NCI-H748 (cell line): ENCODE data around the gene SORL1-AS1.
"Not testable (repeated sequence)": the region's sequence is repeated elsewhere in the genome, so short reads cannot be mapped to it uniquely, and the experiment has no call there.

Experiments
- DNase-seq: peaks from one replicate; lab custom pipeline; 2025; ENCODE audit not compliant: unreplicated experiment; lab: John Stamatoyannopoulos, UW

SORL1-AS1 gene

GRCh38 chr11:121431820-121432526 lies 20.8 kb downstream of the SORL1-AS1 start:
- DNase-seq: no peak

- no peak for DNase-seq
Observed at GRCh38 chr11:121429556-121429955, 23.2 kb downstream of the SORL1-AS1 start.

GRCh38 chr11:121427400-121427744 lies 25.4 kb downstream of the SORL1-AS1 start:
- no peak for DNase-seq

DNA sequence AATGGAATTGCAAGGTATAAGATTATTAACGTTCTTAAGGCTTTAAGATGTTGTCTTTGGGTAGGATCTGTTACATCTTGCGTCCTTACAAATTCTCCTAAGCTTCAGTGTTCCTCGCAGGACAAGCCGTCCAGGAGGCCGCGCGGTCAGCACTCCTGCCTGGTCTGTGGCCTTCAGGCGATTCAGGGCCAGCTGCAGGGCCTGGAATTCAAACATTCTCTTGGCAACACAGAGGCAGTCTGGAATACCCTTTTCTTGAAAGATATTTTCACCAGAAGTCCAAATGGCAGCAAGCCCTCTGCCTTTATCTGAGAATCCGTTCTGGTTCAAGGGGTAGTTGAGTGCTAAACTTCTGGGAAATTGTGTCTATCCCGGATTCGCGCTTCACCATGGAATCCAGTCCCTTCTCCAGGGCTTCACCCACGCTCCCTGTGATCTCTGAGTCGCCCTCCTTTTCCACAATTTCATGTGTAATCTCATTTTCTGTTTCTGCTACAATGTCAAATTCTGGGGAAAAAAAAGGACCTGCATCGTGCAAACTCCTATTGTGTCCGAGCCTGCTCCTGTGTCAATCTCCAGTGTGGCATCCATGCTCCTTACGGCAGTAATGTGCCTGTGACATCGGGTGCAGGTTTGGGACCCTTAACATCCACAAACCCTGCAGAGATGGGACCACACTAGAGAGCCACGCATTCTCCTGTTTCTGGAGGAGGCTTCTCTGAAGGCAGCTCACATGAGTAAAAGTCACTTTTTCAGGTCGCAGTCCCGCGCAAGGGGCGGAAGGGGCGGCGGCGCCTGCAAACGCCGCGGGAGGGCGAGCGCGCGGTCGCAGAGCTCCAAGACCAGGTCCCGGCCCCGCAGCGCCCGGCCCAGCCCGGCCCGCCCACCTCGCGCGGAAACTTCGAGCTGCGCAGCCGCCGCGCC lies 26.0 kb downstream of the SORL1-AS1 start:
- DNase-seq: peak; percentile 34

GRCh38 chr11:121425828-121426227 lies 26.9 kb downstream of the SORL1-AS1 start:
- no peak for DNase-seq

- DNase-seq: no peak
Observed at GRCh38 chr11:121422675-121423074, 30.1 kb downstream of the SORL1-AS1 start.

DNA sequence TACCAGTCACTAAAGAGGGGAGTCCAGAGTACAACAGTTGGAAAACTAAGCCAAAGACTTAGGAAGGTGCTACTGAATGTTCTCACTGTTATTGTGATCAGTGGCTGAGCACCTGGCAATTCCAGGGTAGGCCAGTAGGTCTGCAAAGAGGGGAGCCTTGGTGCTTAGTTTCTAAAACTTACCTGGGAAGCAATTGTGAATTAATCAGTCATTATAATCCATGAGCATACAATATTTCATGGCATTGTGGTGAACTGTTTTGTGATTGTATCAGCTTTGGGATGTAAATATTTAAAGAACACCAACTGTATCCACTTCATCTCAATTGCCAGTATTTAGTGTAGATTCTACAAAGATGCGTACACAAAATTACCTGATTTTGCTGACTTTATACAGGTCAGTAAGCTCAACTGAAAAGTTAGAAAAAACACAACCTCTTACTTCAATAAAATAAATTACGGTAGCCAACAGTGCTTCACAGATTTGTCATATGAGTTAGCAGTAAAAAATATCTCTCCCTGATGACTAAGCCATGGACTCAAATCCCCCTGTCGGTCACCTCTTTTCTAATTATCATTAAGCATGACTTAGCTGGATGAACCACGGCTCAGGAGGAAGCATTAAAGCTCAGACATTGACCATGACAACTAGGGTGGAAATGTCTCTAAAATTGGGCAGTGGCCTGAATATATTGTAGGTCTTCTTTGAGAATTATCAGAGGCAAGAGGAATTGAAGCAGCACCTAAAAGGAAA lies 31.4 kb downstream of the SORL1-AS1 start:
- no peak for DNase-seq

DNA sequence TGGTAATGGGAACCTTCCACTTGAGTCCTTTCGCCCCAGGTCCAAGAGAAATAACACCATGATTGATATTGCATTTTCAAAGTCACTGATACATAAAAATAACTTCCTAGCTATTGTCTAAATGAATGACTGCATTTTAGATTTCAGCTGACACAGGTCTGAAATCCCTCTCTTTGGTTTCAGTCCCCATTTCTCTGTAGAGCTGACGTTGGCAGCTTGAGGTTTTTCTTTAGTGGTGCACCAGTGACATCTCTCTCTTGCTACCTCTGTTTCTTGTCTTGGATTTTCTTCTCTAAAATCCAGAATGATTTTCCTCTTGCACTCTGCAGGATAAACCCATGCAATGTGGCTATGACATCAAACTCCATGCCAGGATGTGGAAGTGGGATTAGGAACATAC lies 32.4 kb downstream of the SORL1-AS1 start:
- DNase-seq: no peak

DNA sequence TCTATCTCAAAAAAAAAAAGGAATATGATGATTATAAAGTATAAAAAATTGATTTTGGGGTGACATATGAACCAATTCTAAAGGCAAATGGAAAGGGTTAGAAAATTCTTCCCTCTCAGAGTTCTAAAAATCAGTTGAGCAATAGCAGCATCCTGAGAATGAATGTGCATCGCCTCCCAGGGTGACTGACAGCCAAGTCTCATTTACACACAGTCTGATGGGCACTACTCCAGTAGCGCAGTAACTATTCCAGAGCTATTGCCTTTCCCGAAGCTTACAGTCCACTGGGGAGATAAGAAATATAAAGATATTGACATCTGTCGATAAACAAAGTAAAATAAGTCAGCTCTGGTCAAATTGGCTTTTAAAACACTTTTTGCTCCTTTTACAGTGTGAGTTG lies 32.9 kb downstream of the SORL1-AS1 start:
- DNase-seq: no peak

GRCh38 chr11:121418625-121419114 lies 34.1 kb downstream of the SORL1-AS1 start:
- peak; percentile 6 for DNase-seq

- no peak for DNase-seq
Observed at GRCh38 chr11:121417607-121418006, 35.2 kb downstream of the SORL1-AS1 start.

- DNase-seq: no peak
Observed at GRCh38 chr11:121417055-121417551, 35.7 kb downstream of the SORL1-AS1 start.

DNA sequence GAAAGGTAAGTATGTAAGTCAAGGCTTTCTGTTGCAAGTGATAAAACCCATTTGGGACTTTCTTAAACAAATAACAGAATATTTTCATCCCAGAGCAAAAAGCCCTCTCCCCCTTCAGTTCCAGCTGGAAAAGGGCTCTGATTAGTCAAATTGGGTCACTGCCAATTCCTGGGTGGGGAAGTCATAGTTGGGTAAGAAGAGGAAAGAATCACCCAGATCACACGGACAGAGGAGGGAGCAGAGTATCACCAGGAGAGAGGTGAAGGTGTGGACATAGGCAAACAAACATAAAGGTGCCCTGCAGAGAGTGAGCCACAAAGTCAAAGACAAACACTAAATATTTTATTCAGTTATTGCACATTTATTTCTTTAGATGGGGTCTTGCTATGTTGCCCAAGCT lies 36.9 kb downstream of the SORL1-AS1 start:
- DNase-seq: no peak

- DNase-seq: no peak
Observed at GRCh38 chr11:121414141-121414913, 38.4 kb downstream of the SORL1-AS1 start.

DNA sequence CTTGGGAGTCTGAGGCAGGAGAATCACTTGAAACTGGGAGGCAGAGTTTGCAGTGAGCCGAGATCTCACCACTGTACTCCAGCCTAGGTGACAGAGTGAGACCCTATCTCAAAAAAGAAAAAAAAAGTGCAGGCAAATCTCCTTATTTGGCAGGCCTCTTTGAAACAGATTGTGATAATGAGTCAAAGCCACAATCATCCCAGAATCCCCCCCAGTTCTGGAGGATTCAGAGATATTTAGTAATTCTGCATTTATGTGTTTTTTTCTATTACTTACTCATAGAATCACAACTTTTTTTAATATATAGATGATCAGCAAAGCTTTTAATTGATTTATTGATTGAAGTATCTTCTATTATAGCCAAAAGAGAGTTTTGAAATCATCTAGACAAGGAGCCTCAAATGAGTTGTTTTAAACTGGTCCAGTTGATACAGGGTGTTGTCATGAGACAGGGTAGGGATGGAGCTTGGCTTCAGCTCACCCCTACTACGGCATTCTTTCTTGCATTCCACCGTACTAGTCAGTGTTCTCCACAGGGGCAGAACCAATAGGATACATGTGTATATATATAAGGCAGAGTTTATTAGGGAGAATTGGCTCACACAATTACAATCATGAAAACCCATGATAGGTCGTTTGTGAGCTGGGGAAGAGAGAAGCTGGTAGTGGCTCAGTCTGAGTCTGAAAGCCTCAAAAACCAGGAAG lies 39.9 kb downstream of the SORL1-AS1 start:
- no peak for DNase-seq

DNA sequence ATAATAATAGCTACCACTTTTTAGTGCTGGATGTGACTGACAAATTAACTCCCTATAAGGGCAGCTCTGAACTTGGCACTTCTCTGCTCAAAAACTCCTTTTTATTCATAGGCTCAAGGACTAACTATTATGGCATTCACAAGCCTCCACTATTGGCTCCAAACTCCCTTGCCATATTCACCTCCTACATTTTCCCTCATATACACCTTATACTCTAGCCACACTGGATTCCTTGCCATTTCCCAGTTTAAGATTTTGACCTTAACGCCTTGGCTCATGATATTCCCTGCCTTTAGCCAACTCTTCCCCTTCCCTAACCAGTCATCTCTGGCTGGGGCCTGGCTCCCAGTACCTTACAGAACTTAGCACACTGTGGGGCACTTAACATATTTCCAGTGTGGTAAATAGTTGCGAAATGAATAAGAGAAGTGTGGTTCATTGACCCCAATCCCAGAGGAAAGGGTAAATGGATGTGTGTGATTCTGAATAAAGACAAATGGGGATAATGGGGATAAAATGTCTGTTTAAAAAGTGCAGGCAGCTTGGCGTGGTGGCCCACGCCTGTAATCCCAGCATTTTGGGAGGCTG lies 40.7 kb downstream of the SORL1-AS1 start:
- DNase-seq: no peak

GRCh38 chr11:121411330-121411729 lies 41.4 kb downstream of the SORL1-AS1 start:
- not testable (repeated sequence) for DNase-seq

DNA sequence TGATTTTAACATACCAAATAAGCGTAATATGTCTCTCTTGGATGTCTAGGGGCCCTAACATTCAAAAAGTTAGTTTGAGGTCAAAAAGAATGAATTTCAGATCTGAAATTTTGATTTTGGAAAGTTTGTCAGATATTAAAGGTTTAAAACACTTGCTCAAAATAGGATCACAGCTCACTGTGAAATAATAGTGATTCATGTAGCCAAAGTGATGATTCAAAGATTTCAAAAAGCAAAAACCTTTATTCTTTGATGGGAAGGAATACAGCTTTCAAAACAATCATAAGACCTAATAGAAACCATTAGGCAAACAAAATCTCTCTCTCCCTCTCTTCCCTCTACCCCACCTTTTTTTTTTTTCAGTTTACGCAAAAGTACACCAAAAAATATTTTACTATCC lies 42.7 kb downstream of the SORL1-AS1 start:
- DNase-seq: not testable (repeated sequence)

DNA sequence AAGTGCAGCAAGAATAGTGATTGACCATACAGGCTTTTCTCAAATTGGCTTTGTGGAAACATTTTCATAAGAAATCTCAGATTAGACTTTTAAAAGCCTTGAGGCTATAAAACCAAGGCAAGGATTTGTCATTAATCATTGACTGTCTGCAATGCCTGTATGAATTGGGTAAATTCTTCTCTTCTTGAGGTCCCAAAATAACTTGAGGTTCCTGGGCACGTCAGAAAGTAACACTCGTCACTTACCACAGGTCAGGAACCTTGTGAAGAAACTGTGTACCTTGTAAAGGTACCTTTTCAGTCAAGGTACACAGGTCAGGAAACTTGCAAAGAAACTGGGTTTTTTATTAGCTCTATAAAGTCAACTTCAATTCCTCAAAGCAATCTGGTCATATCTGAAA lies 43.9 kb downstream of the SORL1-AS1 start:
- no peak for DNase-seq
